Lung (tissue), 12 donors: ENCODE data around the gene SLC30A9. TPM values are rescaled to one million over a fixed set of nuclear protein-coding genes. Genes with fewer than 3 reads are reported as not detected.

ENCODE experiments used
- ATAC-seq: fragments of 200-7000 bp; cut with Tn5 transposase; one replicate; pipeline ENCODE4 v1.9.1; 2020; ENCODE audit warnings: moderate number of reproducible peaks; ENCODE audit not compliant: insufficient read depth, low FRiP score
- DNase-seq, 3 donors: peaks; one replicate each; pipeline ENCODE4 v3.0.0-alpha.2; 2013 to 2017
- H3K27ac ChIP-seq, 2 donors: one replicate each; pipeline ENCODE4 v1.5.1; 2013; ENCODE audit warnings: mild to moderate bottlenecking in 2 of 2, moderate library complexity in 2 of 2, control low read depth in 1 of 2, inconsistent platforms in 1 of 2, low read depth in 1 of 2, low read length in 1 of 2
- H3K27me3 ChIP-seq, 3 donors: one replicate each; pipeline ENCODE4 v1.5.1; 2013; ENCODE audit warnings: low read length in 2 of 3; ENCODE audit not compliant: control insufficient read depth in 3 of 3, insufficient read depth in 3 of 3
- H3K36me3 ChIP-seq, 4 donors: one replicate each; pipeline ENCODE4 v1.5.1; 2013; ENCODE audit warnings: low read length in 4 of 4, mild to moderate bottlenecking in 1 of 4, moderate library complexity in 1 of 4; ENCODE audit not compliant: control insufficient read depth in 4 of 4, insufficient read depth in 4 of 4
- H3K4me1 ChIP-seq, 5 donors: one replicate each; pipeline ENCODE4 v1.5.1; 2013; ENCODE audit warnings: low read length in 5 of 5, mild to moderate bottlenecking in 2 of 5, moderate library complexity in 1 of 5; ENCODE audit not compliant: control insufficient read depth in 5 of 5, insufficient read depth in 5 of 5
- H3K4me3 ChIP-seq: one replicate; pipeline ENCODE4 v1.5.1; 2013; ENCODE audit warnings: mild to moderate bottlenecking, control low read depth, moderate library complexity
- H3K9ac ChIP-seq, 2 donors: one replicate each; pipeline ENCODE4 v1.5.1; 2013; ENCODE audit warnings: low read length in 2 of 2, control low read depth in 1 of 2; ENCODE audit not compliant: insufficient read depth in 1 of 2
- H3K9me3 ChIP-seq, 4 donors: one replicate each; pipeline ENCODE4 v1.5.1; 2013; ENCODE audit warnings: low read length in 3 of 4, mild to moderate bottlenecking in 1 of 4, moderate library complexity in 1 of 4; ENCODE audit not compliant: control insufficient read depth in 4 of 4, insufficient read depth in 3 of 4
- WGBS, 2 donors: extraction: QIAGEN DNeasy Blood & Tissue Kit; methylation state at CpG; one replicate each; pipeline ENCODE4 v1.1.7; 2013; 5-methylcytosine and 5-hydroxymethylcytosine counted together
- polyA plus RNA-seq, 2 donors: library from polyadenylated mRNA; stranded (reverse); fragments of 200-250 nt; gene quantifications; one replicate each; pipeline ENCODE4 v1.2.1, GENCODE V29; 2013
- total RNA-seq, 2 donors: library from RNA; depleted of rRNA in 1 of 2; stranded (reverse); fragments of >200 nt in 1 of 2; gene quantifications; one replicate each; pipeline ENCODE4 v1.2.1, GENCODE V29; 2014 to 2021
- TF ChIP-seq, protein P1 (sequence below): IDR thresholded peaks from 2 replicates; pipeline ENCODE4 v1.5.1; 2012; ENCODE audit warnings: mild to moderate bottlenecking; ENCODE audit errors: control extremely low read depth, extremely low read depth
- donor health status: control.
- donor health status: control.
- donor health status: Bipolar disorder and iron deficiency.
- donor health status: healthy.
- donor health status: DM: yes; HTN: yes; CAD: no.

Gene SLC30A9
- total and polyA plus RNA-seq, 4 donors: 12.3 to 68.5 (median 35.0) TPM

DNA sequence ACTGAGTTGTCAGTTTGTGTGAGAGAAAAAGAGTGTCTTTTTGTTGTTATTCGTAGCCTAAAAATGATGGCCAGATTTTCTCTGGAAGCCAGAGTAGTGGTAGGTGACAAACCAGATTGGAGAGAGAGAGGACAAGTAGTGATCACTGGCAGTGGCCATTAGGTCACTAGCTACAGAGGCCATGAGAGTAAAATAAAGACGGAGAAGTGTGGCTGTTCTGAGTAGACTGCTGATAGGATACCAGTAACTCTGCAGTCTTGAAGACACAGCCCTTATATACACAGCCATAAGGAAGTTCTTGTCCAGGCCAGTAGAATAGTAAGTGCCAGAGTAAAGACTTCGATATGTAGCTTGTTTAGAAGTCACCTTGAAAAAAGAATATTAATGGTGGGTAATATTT is 7.7 kb downstream of the SLC30A9 start:
- TF ChIP-seq, protein P1, sequence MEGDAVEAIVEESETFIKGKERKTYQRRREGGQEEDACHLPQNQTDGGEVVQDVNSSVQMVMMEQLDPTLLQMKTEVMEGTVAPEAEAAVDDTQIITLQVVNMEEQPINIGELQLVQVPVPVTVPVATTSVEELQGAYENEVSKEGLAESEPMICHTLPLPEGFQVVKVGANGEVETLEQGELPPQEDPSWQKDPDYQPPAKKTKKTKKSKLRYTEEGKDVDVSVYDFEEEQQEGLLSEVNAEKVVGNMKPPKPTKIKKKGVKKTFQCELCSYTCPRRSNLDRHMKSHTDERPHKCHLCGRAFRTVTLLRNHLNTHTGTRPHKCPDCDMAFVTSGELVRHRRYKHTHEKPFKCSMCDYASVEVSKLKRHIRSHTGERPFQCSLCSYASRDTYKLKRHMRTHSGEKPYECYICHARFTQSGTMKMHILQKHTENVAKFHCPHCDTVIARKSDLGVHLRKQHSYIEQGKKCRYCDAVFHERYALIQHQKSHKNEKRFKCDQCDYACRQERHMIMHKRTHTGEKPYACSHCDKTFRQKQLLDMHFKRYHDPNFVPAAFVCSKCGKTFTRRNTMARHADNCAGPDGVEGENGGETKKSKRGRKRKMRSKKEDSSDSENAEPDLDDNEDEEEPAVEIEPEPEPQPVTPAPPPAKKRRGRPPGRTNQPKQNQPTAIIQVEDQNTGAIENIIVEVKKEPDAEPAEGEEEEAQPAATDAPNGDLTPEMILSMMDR: no peak
- WGBS, 2 donors: 88 to 92% methylated on average over 3 of the region's 3 CpGs

DNA sequence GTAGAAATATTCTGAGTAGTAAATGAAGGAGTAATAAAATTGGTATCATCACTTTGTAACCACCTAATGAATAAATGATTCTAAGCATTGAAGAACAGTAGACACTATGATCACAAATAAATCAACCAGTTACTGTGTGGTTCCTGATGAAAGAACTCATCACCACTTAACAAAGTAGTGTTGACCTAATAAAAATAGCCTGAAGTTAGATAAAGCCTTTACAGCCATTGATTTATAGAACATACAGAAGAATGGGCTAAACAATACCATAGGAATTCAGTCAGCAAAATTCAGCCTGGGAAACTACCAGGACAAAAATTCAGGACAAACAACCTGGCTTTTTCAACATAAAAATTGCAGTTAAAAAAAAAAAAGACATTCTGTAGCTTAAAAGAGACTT is 9.0 kb downstream of the SLC30A9 start:
- no peak overlapping the region for H3K27ac ChIP-seq
- H3K9ac ChIP-seq: no peak overlapping the region
- no peak overlapping the region for H3K4me3 ChIP-seq
- peaks cover 0 to 5% (median 0%) of the 10 kb centered on the region in 5 donors for H3K4me1 ChIP-seq
- no peaks in the 10 kb centered on the region for H3K9me3 ChIP-seq
- DNase-seq (no peak), ATAC-seq (no peak)
- TF ChIP-seq, protein P1: no peak
- no peaks in the 10 kb centered on the region for H3K27me3 ChIP-seq
- peaks cover 3 to 11% (median 6%) of the 10 kb centered on the region in 4 donors for H3K36me3 ChIP-seq

More for the DNA sequence above, 7.7 kb downstream of the SLC30A9 start:
- peaks cover 0 to 5% (median 0%) of the 10 kb centered on the region in 5 donors for H3K4me1 ChIP-seq
- H3K9me3 ChIP-seq: no peaks in the 10 kb centered on the region
- no peak for ATAC-seq
- peaks cover 3 to 9% (median 4%) of the 10 kb centered on the region in 4 donors for H3K36me3 ChIP-seq
- no peak overlapping the region for H3K27ac ChIP-seq
- no peaks in the 10 kb centered on the region for H3K27me3 ChIP-seq
- no peak for DNase-seq
- H3K9ac ChIP-seq: no peak overlapping the region
- H3K4me3 ChIP-seq: no peak overlapping the region

DNA sequence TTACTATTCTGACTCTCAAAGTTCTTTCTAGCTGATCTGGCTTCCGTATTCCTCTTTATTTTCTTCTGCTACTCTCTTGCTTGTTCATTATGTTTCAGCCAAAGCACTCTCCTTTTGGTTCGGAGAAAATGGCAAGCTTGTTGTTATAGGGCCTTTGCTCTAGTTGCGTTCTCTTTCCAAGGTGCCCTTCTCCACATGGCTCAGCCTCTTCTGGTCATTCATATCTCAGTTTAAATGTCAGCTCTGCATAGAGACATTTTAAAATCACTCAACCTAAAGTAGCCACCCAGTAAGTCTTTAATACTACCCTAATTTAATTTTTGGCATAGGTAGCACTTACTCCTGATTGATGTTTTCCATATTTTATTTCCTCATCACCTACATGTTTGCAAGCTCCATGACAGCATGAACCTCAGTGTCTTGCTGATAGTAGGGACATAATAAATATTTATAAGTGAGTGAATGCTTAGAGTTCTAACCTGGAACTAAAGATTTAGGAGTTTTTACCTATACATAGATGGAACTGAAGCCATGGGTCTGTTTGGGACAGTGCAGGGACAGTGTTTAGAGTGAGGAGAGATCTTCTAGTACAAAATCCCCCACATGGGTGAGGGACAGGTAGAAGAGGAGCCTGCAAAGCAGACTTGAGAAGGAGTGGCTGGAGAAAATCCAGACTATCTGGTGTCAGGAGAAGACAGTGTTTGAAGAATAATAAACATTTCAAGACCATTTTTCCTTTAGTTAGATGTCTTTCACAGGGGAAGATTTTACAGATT is 17.9 kb downstream of the SLC30A9 start:
- no peak for ATAC-seq
- H3K9ac ChIP-seq: no peak overlapping the region
- H3K27ac ChIP-seq: peak overlapping the region in 1 of 2 donors; percentile 39
- H3K9me3 ChIP-seq: no peaks in the 10 kb centered on the region
- H3K4me1 ChIP-seq: peaks cover 0 to 3% (median 0%) of the 10 kb centered on the region in 5 donors
- H3K27me3 ChIP-seq: no peaks in the 10 kb centered on the region
- H3K36me3 ChIP-seq: peaks cover 1 to 17% (median 5%) of the 10 kb centered on the region in 4 donors
- TF ChIP-seq, protein P1: no peak
- no peak overlapping the region for H3K4me3 ChIP-seq
- 96 to 100% methylated on average over 3 of the region's 3 CpGs for WGBS, 2 donors
- DNase-seq: no peak
